ENCODE measurements around the gene MAPK10. TPM values are rescaled to one million over a fixed set of nuclear protein-coding genes. Genes with fewer than 3 reads are reported as not detected.

Gene MAPK10
- total RNA-seq, 1 donor from 2014 or later = 19.2 TPM

DNA sequence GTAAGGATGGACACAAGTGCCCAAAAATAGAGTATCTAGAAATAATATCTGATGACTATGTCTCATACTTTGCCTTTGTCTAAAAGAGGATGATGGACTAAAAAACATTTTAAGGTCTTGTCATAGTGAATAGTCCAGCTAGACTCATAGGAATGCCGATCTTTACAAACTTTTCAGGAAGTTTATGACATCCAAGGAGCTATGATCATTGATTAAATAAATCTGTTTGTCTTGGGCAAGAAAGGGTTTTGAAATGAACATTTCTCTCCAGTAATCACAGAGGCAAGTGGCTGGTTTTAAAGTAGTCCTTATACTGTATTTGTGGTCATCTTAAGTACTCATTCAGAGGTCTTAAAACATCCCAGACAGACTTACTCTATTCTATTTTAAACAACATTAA, 109.8 kb downstream of the MAPK10 start:
- Mint-ChIP-seq H3K9me3 (ENCODE audit: unreplicated experiment) (peaks cover 4% of the 10 kb centered on the region), H3K4me3 (ENCODE audit: unreplicated experiment) (no peak overlapping the region), H3K27me3 (ENCODE audit: unreplicated experiment) (no peaks in the 10 kb centered on the region), H3K4me1 (ENCODE audit: unreplicated experiment) (no peaks in the 10 kb centered on the region), H3K27ac (ENCODE audit: unreplicated experiment) (no peak overlapping the region), H3K36me3 (ENCODE audit: unreplicated experiment) (peaks cover 3% of the 10 kb centered on the region)
- TF ChIP-seq CTCF (IDR thresholded peaks at IDR 0.05) = no peak
- DNase-seq (ENCODE audit: extremely low spot score, unreplicated experiment) = no peak

- no peaks in the 10 kb centered on the region for H3K4me1 Mint-ChIP-seq (ENCODE audit: unreplicated experiment)
- TF ChIP-seq CTCF (IDR thresholded peaks at IDR 0.05) = no peak
- H3K36me3 Mint-ChIP-seq (ENCODE audit: unreplicated experiment) = peaks cover 3% of the 10 kb centered on the region
- H3K4me3 Mint-ChIP-seq (ENCODE audit: unreplicated experiment) = no peak overlapping the region
- no peak overlapping the region for H3K27ac Mint-ChIP-seq (ENCODE audit: unreplicated experiment)
- peaks cover 4% of the 10 kb centered on the region for H3K9me3 Mint-ChIP-seq (ENCODE audit: unreplicated experiment)
- H3K27me3 Mint-ChIP-seq (ENCODE audit: unreplicated experiment) = no peaks in the 10 kb centered on the region
- no peak for DNase-seq (ENCODE audit: extremely low spot score, unreplicated experiment)
These were observed 110.8 kb downstream of the MAPK10 start for GRCh38 chr4:86249074-86249473.

- H3K36me3 Mint-ChIP-seq (ENCODE audit: unreplicated experiment) = peaks cover 3% of the 10 kb centered on the region
These were observed 111.9 kb downstream of the MAPK10 start for GRCh38 chr4:86247906-86248305.

DNA sequence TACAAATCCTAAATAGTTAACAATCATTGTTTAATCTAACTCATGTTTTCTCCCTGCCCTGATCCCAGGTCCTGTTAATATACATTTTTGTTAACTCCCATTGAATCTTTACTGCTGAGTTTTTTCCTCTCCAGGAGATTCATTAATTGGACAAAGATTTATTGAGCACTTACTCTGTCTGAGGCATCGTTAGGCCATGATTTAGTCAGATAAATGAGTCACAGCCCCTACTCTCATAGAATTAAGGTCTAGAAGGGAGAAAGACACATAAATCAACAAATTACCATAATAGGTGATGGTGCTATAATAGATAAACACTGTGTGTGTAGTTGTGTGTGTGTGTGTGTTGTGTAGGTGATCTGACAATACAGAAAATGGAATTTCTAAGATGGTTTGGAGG, 112.5 kb downstream of the MAPK10 start:
- Mint-ChIP-seq H3K27me3 (ENCODE audit: unreplicated experiment) (no peaks in the 10 kb centered on the region), H3K4me1 (ENCODE audit: unreplicated experiment) (no peaks in the 10 kb centered on the region), H3K27ac (ENCODE audit: unreplicated experiment) (no peak overlapping the region), H3K36me3 (ENCODE audit: unreplicated experiment) (peaks cover 3% of the 10 kb centered on the region), H3K4me3 (ENCODE audit: unreplicated experiment) (no peak overlapping the region), H3K9me3 (ENCODE audit: unreplicated experiment) (peaks cover 4% of the 10 kb centered on the region)
- DNase-seq (ENCODE audit: extremely low spot score, unreplicated experiment) = no peak
- TF ChIP-seq CTCF (IDR thresholded peaks at IDR 0.05) = no peak

More at GRCh38 chr4:86247906-86248305, 111.9 kb downstream of the MAPK10 start:
- H3K4me1 Mint-ChIP-seq (ENCODE audit: unreplicated experiment) = no peaks in the 10 kb centered on the region
- H3K27ac Mint-ChIP-seq (ENCODE audit: unreplicated experiment) = no peak overlapping the region
- peaks cover 4% of the 10 kb centered on the region for H3K9me3 Mint-ChIP-seq (ENCODE audit: unreplicated experiment)
- DNase-seq (ENCODE audit: extremely low spot score, unreplicated experiment) = no peak
- TF ChIP-seq CTCF (IDR thresholded peaks at IDR 0.05) = no peak
- H3K27me3 Mint-ChIP-seq (ENCODE audit: unreplicated experiment) = no peaks in the 10 kb centered on the region
- no peak overlapping the region for H3K4me3 Mint-ChIP-seq (ENCODE audit: unreplicated experiment)

- Mint-ChIP-seq H3K27ac (ENCODE audit: unreplicated experiment) (no peak overlapping the region), H3K4me1 (ENCODE audit: unreplicated experiment) (no peaks in the 10 kb centered on the region), H3K36me3 (ENCODE audit: unreplicated experiment) (peaks cover 4% of the 10 kb centered on the region), H3K9me3 (ENCODE audit: unreplicated experiment) (peaks cover 12% of the 10 kb centered on the region), H3K4me3 (ENCODE audit: unreplicated experiment) (no peak overlapping the region), H3K27me3 (ENCODE audit: unreplicated experiment) (no peaks in the 10 kb centered on the region)
- no peak for DNase-seq (ENCODE audit: extremely low spot score, unreplicated experiment)
- no peak for TF ChIP-seq CTCF (IDR thresholded peaks at IDR 0.05)
These were observed 116.1 kb downstream of the MAPK10 start for GRCh38 chr4:86243750-86244149.

Data from osteocyte (in vitro differentiated cells).